Raji (cell line): ENCODE data around the gene TAF11L13.
"Not testable (repeated sequence)": the region's sequence is repeated elsewhere in the genome, so short reads cannot be mapped to it uniquely, and the experiment has no call there.

Experiments used
- POLR2A ChIP-seq: IDR thresholded peaks from 2 replicates; pipeline ENCODE4 v1.6.1; 2011; ENCODE audit warnings: low read depth, low read length, control low read depth; ENCODE audit not compliant: insufficient read depth

The TAF11L13 gene

DNA sequence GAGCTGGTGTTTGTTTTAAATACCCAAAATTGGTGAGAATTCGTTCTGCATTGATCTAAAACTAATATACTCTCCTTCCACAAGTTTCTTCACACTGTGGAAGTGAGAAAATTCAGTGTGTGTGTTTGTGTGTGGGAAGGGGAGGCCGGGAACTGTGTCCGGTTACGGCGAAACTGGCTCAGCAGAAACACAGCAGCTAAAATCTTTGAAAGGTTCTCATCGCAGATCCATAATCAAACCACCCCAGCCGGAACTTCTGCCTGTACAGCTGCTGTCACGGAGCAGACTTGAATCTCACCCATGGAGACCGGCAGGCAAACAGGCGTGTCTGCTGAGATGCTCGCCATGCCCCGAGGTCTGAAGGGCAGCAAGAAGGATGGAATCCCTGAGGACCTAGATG is at the start of gene TAF11L13:
Gene TAF11L13, plus strand, starts transcription at position 301 of the 400 bp plus-strand sequence.
- not testable (repeated sequence) for TF ChIP-seq POLR2A

DNA sequence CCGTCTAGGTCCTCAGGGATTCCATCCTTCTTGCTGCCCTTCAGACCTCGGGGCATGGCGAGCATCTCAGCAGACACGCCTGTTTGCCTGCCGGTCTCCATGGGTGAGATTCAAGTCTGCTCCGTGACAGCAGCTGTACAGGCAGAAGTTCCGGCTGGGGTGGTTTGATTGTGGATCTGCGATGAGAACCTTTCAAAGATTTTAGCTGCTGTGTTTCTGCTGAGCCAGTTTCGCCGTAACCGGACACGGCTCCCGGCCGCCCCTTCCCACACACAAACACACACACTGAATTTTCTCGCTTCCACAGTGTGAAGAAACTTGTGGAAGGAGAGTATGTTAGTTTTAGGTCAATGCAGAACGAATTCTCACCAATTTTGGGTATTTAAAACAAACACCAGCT is 46.2 kb upstream of the TAF11L13 start, which contains the start of gene TAF11L7:
Gene TAF11L7, minus strand, starts transcription at position 101 of the 400 bp plus-strand sequence.
- TF ChIP-seq POLR2A = not testable (repeated sequence)

DNA sequence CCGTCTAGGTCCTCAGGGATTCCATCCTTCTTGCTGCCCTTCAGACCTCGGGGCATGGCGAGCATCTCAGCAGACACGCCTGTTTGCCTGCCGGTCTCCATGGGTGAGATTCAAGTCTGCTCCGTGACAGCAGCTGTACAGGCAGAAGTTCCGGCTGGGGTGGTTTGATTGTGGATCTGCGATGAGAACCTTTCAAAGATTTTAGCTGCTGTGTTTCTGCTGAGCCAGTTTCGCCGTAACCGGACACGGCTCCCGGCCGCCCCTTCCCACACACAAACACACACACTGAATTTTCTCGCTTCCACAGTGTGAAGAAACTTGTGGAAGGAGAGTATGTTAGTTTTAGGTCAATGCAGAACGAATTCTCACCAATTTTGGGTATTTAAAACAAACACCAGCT is 41.0 kb upstream of the TAF11L13 start, which contains the start of gene TAF11L8:
Gene TAF11L8, minus strand, starts transcription at position 101 of the 400 bp plus-strand sequence.
- TF ChIP-seq POLR2A = not testable (repeated sequence)

DNA sequence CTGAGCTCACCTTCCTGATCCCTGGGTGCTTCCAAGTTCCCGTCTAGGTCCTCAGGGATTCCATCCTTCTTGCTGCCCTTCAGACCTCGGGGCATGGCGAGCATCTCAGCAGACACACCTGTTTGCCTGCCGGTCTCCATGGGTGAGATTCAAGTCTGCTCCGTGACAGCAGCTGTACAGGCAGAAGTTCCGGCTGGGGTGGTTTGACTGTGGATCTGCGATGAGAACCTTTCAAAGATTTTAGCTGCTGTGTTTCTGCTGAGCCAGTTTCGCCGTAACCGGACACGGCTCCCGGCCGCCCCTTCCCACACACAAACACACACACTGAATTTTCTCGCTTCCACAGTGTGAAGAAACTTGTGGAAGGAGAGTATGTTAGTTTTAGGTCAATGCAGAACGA is 37.6 kb upstream of the TAF11L13 start, which contains the start of gene TAF11L9:
Gene TAF11L9, minus strand, starts transcription at position 140 of the 400 bp plus-strand sequence.
- not testable (repeated sequence) for TF ChIP-seq POLR2A

DNA sequence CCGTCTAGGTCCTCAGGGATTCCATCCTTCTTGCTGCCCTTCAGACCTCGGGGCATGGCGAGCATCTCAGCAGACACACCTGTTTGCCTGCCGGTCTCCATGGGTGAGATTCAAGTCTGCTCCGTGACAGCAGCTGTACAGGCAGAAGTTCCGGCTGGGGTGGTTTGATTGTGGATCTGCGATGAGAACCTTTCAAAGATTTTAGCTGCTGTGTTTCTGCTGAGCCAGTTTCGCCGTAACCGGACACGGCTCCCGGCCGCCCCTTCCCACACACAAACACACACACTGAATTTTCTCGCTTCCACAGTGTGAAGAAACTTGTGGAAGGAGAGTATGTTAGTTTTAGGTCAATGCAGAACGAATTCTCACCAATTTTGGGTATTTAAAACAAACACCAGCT is 34.2 kb upstream of the TAF11L13 start, which contains the start of gene TAF11L10:
Gene TAF11L10, minus strand, starts transcription at position 101 of the 400 bp plus-strand sequence.
- not testable (repeated sequence) for TF ChIP-seq POLR2A

DNA sequence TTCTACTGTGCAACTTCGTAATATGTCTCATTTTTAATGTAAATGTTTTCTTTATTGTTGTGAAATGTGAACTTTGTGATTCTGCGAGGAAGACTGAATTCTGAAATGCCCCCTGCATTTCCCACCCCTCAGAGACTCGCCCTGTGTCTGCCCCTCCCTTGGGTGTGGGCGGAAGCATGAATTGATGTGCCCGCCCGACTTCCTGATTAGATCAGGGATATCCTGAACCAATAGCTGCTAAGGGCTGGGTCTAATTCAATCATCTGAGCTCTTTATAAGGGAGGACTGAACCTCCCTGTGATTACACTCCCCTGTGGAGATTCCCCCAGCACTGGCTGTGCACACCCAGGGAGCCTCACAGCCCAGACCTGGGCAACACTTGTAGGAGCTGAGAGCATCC is 28.0 kb upstream of the TAF11L13 start, which contains the start of gene TAF11L11:
Gene TAF11L11, plus strand, starts transcription at position 304 of the 400 bp plus-strand sequence.
- TF ChIP-seq POLR2A = not testable (repeated sequence)

DNA sequence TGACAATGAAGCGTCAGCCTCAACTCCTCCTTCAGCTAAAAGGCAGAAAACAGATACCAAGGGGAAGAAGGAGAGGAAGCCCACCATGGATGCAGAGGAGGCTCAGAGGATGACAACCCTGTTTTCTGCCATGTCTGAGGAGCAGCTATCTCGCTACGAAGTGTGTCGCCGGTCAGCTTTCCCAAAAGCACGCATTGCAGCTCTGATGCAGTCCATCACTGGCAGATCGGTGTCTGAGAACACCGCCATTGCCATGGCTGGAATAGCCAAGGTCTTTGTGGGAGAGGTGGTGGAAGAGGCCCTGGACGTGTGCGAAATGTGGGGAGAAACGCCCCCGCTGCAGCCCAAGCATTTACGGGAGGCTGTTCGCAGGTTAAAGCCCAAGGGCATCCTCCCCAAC is 26.9 kb upstream of the TAF11L13 start:
- no peak for TF ChIP-seq POLR2A

DNA sequence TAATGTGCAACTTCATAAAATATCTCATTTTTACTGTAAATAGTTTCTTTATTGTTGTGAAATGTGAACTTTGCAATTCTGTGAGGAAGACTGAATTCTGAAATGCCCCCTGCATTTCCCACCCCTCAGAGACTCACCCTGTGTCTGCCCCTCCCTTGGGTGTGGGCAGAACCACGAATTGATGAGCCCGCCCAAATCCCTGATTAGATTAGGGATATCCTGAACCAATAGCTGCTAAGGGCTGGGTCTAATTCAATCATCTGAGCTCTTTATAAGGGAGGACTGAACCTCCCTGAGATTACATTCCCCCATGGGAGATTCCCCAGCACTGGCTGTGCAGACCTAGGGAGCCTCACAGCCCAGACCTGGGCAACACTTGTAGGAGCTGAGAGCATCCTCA is 21.8 kb upstream of the TAF11L13 start, which contains the start of gene TAF11L12:
Gene TAF11L12, plus strand, starts transcription at position 301 of the 400 bp plus-strand sequence.
- TF ChIP-seq POLR2A = not testable (repeated sequence)

DNA sequence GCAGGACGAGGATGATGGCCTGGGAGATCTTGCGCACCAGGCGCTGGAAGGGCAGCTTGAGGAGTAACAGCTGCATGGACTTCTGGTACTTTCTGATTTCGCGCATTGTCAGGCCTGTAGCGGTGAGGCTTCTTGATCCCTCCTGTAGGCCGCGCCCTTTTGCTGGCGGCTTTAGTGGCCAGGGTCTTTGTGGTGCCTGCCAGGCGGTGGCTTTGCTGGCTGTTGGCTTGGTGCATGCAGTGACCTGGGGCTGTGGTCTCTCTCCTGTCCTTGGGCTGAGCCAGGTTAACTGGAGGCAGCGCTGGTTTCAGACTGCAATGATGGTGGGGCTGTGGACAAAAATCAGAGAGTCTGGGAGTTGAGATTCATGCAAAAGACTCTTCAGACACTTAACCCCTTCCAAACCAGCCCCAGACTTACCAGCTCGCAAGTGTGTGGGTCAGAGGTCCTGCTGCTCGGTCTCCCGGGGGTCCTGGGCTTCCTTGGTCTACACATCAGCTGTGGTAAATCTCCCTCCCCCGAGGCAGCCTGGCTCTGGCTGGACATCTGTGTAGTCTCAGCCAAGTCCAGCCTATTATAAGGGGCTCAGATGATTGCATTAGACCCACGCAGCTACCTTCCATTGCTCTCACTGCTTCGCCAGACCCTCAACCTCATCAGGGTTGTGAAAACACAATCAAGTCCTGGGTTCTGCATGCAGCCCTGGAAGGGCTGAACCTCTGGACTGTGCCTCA is 16.8 kb upstream of the TAF11L13 start:
- no peak for TF ChIP-seq POLR2A

DNA sequence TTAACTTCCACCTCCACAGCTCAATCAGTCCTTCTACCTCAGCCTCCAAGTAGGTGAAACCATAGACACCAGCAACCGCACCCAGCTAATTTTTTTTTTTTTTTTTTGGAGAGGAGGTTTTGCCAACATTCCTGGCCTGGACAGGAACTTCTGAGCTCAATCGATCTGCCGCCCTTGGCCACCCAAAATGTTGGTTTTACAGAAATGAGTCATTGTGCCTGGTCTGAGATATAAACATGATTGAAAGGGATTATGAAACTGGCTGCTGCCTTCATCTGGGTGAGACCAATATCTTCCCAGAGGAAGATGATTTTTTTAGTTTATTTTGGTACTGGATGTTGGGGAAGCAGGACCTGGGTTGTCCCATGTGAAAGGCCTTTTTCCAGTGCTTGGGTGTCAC is 12.5 kb upstream of the TAF11L13 start:
- no peak for TF ChIP-seq POLR2A

DNA sequence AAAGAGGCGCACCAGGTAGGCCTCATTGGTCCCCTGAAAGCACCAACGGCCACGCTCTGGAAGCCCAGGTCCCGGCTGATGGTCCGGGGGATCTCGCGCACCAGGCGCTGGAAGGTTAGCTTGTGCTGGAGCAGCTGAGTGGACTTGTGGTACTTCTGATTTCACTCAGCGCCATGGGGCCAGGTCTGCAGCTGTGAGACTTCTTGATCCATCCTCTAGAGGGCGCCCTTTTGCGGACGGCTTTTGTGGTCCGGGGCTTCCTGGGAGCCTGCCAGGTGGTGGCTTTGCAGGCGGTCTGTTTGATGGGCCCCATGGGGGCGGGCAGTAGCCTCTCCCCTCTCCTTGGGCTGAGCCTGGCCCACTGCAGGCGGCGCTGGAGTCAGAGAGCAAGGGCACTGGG is 11.3 kb upstream of the TAF11L13 start:
- TF ChIP-seq POLR2A = no peak

DNA sequence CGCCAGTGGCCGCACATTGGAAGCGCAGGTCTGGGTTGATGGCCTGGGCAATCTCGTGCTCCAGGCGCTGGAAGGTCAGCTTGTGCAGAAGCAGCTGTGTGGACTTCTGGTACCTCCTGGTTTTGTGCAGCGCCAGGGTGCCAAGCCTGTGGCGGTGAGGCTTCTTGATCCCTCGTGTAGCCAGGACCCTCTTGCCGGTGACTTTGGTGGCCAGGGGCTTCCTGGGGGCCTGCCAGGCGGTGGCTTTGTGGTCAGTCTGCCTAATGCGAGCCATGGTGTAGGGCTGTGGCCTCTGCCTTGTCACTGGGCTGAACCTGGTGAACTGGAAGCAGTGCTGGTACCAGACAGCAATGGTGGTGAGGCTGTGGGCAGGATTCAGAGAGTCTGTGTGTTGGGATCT is 6.2 kb upstream of the TAF11L13 start:
- no peak for TF ChIP-seq POLR2A

DNA sequence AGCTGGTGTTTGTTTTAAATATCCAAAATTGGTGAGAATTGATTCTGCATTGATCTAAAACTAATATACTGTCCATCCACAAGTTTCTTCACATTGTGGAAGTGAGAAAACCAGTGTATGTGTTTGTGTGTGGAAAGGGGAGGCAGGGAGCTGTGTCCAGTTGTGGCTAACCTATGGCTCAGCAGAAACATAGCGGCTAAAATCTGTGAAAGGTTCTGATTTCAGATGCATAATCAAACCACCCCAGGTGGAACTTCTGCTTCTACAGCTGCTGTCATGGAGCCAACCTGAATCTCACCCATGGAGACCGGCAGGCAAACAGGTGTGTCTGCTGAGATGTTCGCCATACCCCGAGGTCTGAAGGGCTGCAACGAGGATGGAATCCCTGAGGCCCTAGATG is 2.3 kb downstream of the TAF11L13 start, which contains the start of gene TAF11L14:
Gene TAF11L14, plus strand, starts transcription at position 301 of the 400 bp plus-strand sequence.
- no peak for TF ChIP-seq POLR2A

DNA sequence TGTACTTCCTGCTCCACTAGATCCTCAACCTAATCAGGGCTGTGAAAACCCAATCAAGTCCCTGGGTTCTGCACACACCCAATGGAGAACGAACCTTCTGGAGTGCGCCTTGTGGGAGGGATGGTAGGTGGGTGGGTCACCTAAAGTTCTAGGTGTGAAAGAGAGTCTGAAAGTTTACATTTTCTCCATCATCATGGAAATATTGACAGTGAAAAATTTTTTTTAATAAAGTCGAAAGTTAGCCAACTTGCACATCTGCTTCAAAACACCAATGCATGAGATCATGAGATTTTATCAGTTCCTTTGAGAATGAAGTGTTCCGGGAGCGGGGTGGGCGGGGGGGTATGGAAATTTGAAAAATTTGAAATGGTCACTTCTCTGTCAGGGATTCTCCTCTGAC is 24.0 kb downstream of the TAF11L13 start:
- no peak for TF ChIP-seq POLR2A

DNA sequence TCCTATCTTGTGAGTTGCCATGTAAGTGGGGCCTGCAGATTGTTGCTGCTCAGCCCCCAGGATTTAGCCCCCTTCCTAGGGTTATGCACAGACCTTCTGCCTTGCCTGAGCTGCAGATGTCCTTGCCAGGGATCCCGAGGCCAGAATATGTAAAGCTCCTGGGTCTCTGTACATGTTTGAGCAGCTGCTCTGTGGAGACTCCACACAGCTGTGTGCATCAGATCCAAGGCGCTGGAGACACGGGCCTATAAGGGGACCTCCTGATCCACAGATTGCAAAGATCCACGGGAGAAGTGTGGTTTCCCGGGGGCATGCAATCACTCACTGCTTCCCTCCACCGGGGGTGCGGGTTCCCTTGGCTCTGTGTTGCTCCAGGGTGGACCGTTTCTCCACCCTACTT is 31.3 kb downstream of the TAF11L13 start:
- TF ChIP-seq POLR2A = no peak

DNA sequence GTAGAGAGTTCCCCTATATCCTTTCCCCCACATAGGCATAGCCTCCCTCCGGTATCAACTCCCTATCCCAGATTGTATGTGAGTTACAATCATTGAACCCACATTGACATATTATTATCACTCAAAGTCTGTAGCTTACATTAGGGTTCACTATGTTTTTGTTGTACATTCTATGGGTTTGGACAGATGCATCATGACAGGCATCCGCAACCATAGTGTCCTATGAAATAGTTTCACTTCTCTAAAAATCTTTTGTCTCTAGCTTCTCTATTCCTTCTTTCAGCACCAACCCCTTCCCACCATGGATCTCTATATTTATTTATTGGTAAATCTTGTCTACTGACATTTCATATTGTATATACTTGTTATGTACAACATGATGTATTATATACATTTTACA is 33.9 kb downstream of the TAF11L13 start:
- TF ChIP-seq POLR2A = no peak

DNA sequence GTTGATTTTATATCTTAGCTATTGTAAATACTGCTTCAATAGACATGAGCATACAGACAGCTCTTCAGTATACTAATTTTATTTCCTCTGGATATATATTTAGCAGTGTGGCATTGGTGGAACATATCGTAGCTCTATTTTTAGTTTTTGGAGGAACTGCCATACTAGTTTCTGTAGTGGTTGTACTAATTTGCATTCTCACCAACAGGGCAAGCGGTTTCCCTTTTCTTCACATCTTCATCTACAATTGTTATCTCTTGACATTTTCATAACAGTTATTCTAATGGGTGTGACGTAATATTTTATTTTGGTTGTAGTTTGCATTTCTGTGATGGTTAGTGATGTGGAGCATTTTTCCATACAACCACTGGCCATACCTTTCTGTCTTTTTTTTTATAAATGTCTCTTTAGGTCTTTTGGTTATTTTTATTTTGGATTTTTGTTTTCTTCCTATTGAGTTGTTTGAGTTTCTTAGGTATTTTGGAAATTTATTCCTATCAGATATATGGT is 34.9 kb downstream of the TAF11L13 start:
- TF ChIP-seq POLR2A = no peak

DNA sequence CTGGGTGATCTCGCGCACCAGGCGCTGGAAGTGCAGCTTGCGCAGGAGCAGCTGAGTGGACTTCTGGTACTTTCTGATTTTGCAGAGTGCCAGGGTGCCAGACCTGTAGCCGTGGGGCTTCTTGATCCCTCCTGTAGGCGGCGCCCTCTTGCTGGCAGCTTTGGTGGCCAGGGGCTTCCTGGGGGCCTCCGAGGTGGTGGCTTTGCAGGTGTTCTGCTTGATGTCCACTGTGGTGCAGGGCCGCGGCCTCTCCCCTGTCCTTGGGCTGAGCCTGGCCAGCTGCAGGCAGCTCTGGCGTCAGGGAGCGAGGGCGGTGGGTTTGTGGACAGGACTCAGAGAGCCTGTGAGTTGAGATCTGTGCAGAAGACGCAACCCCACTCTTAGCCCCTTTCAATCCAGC is 38.5 kb downstream of the TAF11L13 start:
- no peak for TF ChIP-seq POLR2A
